G401 (cell line): Measurements from ENCODE around the gene ZNF831. TPM values are rescaled to one million over a fixed set of nuclear protein-coding genes. Genes with fewer than 3 reads are reported as not detected.

Source experiments
- DNase-seq: peaks from one replicate; pipeline ENCODE4 v3.0.0-alpha.2; 2015; ENCODE audit warnings: low spot score
- in situ Hi-C: cut with HindIII; loops from 2 replicates; pipeline ENCODE4 v1.10.0; 2016; ENCODE audit warnings: low sequenced_read_pairs, mixed read lengths
- total RNA-seq: library from RNA; depleted of rRNA; stranded (reverse); fragments of >200 nt; shearing (Covaris generic); gene quantifications from 2 replicates; pipeline ENCODE4 v1.2.3, GENCODE V29; 2014

The ZNF831 gene
- total RNA-seq, 1 experiment from 2014 or later, result not detected

- in situ Hi-C loops, result no loop called here
- DNase-seq, result no peak
Measured at GRCh38 chr20:59175002-59175401, 11.4 kb downstream of the ZNF831 start.

- in situ Hi-C loops, result no loop called here
- DNase-seq, result no peak
Measured at GRCh38 chr20:59175861-59176260, 12.2 kb downstream of the ZNF831 start.

- in situ Hi-C loops, result no loop called here
- DNase-seq, result no peak
Measured at GRCh38 chr20:59176812-59177211, 13.2 kb downstream of the ZNF831 start.

GRCh38 chr20:59177266-59178250, 13.9 kb downstream of the ZNF831 start:
- DNase-seq, result no peak
- in situ Hi-C loops, result no loop called here

GRCh38 chr20:59178983-59179595, 15.5 kb downstream of the ZNF831 start:
- no peak for DNase-seq
- in situ Hi-C loops, result no loop called here

- in situ Hi-C loops, result no loop called here
- no peak for DNase-seq
Measured at GRCh38 chr20:59179988-59180387, 16.4 kb downstream of the ZNF831 start.

GRCh38 chr20:59181936-59182335, 18.3 kb downstream of the ZNF831 start:
- in situ Hi-C loops, result no loop called here
- DNase-seq, result no peak

GRCh38 chr20:59182401-59183044, 18.9 kb downstream of the ZNF831 start:
- in situ Hi-C loops, result no loop called here

GRCh38 chr20:59183751-59184150, 20.1 kb downstream of the ZNF831 start:
- in situ Hi-C loops, result no loop called here
- no peak for DNase-seq

More at GRCh38 chr20:59182401-59183044, 18.9 kb downstream of the ZNF831 start:
- no peak for DNase-seq

GRCh38 chr20:59184880-59185447, 21.3 kb downstream of the ZNF831 start:
- in situ Hi-C loops, result no loop called here
- peak; percentile 17 for DNase-seq

- peak; percentile 75 for DNase-seq
- in situ Hi-C loops, result no loop called here
Measured at GRCh38 chr20:59185809-59186208, 22.2 kb downstream of the ZNF831 start.

GRCh38 chr20:59190466-59190865, 26.8 kb downstream of the ZNF831 start:
- in situ Hi-C loops, result no loop called here
- DNase-seq, result peak; percentile 55

GRCh38 chr20:59191036-59191755, 27.6 kb downstream of the ZNF831 start:
- DNase-seq, result no peak
- in situ Hi-C loops, result no loop called here

- in situ Hi-C loops, result no loop called here
- DNase-seq, result no peak
Measured at GRCh38 chr20:59191756-59192532, 28.3 kb downstream of the ZNF831 start.

- DNase-seq, result no peak
- in situ Hi-C loops, result no loop called here
Measured at GRCh38 chr20:59192533-59192896, 28.9 kb downstream of the ZNF831 start.

GRCh38 chr20:59193325-59193724, 29.7 kb downstream of the ZNF831 start:
- in situ Hi-C loops, result no loop called here
- no peak for DNase-seq

GRCh38 chr20:59194023-59194935, 30.7 kb downstream of the ZNF831 start:
- no peak for DNase-seq
- in situ Hi-C loops, result no loop called here
